HG03045 (cell line): ENCODE data around the gene TMEM82.

Experiments used
- ATAC-seq: cut with Tn5 transposase; IDR thresholded peaks from one replicate; pipeline ENCODE4 v1.9.1; 2021; ENCODE audit warnings: mild to moderate bottlenecking, moderate library complexity; ENCODE audit not compliant: unreplicated experiment

TMEM82 gene

GRCh38 chr1:15719381-15720120 is 22.7 kb upstream of the TMEM82 start:
- ATAC-seq = no peak

GRCh38 chr1:15720861-15721260 is 21.4 kb upstream of the TMEM82 start:
- ATAC-seq = no peak

- ATAC-seq = no peak
These were observed 19.9 kb upstream of the TMEM82 start for GRCh38 chr1:15722411-15722810.

- ATAC-seq = no peak
These were observed 19.3 kb upstream of the TMEM82 start for GRCh38 chr1:15722836-15723532.

- ATAC-seq = no peak
These were observed 18.6 kb upstream of the TMEM82 start for GRCh38 chr1:15723631-15724246.

- ATAC-seq = no peak
These were observed 17.1 kb upstream of the TMEM82 start for GRCh38 chr1:15724949-15725880.

GRCh38 chr1:15726508-15726907 is 15.8 kb upstream of the TMEM82 start:
- ATAC-seq = no peak

- no peak for ATAC-seq
These were observed 15.3 kb upstream of the TMEM82 start for GRCh38 chr1:15727021-15727420.

GRCh38 chr1:15727424-15727823 is 14.9 kb upstream of the TMEM82 start:
- no peak for ATAC-seq

GRCh38 chr1:15727866-15728534 is 14.3 kb upstream of the TMEM82 start:
- no peak for ATAC-seq

- no peak for ATAC-seq
These were observed 13.2 kb upstream of the TMEM82 start for GRCh38 chr1:15728937-15729657.

- ATAC-seq = no peak
These were observed 11.9 kb upstream of the TMEM82 start for GRCh38 chr1:15730423-15730822.

- ATAC-seq = no peak
These were observed 11.4 kb upstream of the TMEM82 start for GRCh38 chr1:15730936-15731335.

- no peak for ATAC-seq
These were observed 10.3 kb upstream of the TMEM82 start for GRCh38 chr1:15731735-15732685.

- ATAC-seq = no peak
These were observed 9.6 kb upstream of the TMEM82 start for GRCh38 chr1:15732686-15733081.

GRCh38 chr1:15733218-15733725 is 9.0 kb upstream of the TMEM82 start:
- no peak for ATAC-seq

GRCh38 chr1:15733726-15734226 is 8.5 kb upstream of the TMEM82 start:
- ATAC-seq = no peak

GRCh38 chr1:15734296-15734695 is 8.0 kb upstream of the TMEM82 start:
- no peak for ATAC-seq
